ENCODE results near the gene ZNF490.

Gene ZNF490

DNA sequence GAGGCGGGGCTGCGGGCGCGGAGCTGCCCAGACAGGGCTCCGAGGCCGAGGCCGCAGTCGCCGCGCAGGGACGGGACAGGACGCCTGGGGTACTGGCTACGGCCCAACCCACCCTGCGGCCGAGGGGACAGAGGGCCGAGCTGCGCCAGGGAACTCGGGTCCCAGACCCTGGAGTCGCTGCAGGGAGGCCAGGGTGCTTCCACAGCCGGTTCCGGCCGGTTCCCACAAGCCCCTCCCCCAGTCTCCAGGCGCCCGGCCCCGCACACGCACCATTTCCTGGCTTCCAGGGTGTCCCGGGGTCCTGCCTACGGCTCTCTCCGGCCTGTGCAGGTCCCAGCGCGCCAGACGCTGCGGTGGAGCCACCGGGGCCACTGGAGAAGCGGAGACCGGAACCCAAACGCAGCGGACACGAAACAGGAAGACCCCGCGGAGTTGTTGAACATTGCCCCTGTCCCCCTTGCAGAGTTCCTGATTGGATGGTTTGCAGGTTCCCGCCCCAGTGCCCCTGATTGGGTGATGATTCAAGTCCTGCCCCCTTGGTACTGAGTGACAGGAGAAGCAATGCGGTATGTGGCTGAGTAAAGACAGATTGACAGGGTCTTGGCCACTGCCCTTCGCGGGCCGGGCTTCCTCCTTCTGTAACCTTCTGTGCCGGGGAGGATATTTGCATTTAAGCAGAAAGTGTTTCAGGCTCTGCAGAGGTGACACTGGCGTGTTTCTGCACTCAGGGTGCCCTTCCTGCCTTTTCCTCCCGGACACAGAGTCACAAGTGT is 59.4 kb downstream of the ZNF490 start, which contains the start of gene ZNF564:
TSS of gene ZNF564 (minus strand) at position 423 of the 773 bp plus-strand sequence. CDS start at position 273, 150 bp downstream.
- CTCF ChIA-PET, result interaction anchor here (1.0 to 1.5 kb wide), 3 partner anchors 60 to 492 kb away, joined by 3 read pairs; partner anchors contain the start of genes ZNF490 and ZNF791
- TF ChIP-seq, protein P1, sequence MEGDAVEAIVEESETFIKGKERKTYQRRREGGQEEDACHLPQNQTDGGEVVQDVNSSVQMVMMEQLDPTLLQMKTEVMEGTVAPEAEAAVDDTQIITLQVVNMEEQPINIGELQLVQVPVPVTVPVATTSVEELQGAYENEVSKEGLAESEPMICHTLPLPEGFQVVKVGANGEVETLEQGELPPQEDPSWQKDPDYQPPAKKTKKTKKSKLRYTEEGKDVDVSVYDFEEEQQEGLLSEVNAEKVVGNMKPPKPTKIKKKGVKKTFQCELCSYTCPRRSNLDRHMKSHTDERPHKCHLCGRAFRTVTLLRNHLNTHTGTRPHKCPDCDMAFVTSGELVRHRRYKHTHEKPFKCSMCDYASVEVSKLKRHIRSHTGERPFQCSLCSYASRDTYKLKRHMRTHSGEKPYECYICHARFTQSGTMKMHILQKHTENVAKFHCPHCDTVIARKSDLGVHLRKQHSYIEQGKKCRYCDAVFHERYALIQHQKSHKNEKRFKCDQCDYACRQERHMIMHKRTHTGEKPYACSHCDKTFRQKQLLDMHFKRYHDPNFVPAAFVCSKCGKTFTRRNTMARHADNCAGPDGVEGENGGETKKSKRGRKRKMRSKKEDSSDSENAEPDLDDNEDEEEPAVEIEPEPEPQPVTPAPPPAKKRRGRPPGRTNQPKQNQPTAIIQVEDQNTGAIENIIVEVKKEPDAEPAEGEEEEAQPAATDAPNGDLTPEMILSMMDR (IDR thresholded peaks at IDR 0.05; ENCODE audit: control extremely low read depth, extremely low read depth, low read depth, missing control alignments), result no peak

GRCh38 chr19:12546903-12547302 is 63.7 kb downstream of the ZNF490 start:
- TF ChIP-seq, protein P1 (IDR thresholded peaks at IDR 0.05; ENCODE audit: control extremely low read depth, extremely low read depth, low read depth, missing control alignments), result no peak
- no peak for DNase-seq (ENCODE audit: extremely low spot score)
- CTCF ChIA-PET, result no interaction called here
- POLR2A ChIA-PET, result interaction anchor here (0.7 kb wide), 1 partner anchor 512 kb away, joined by 4 read pairs; no protein-coding TSS in a partner anchor

More for the DNA sequence above, 59.4 kb downstream of the ZNF490 start, which contains the start of gene ZNF564:
- DNase-seq (ENCODE audit: extremely low spot score), result peak; percentile 98
- POLR2A ChIA-PET, result interaction anchor here (0.6 to 0.7 kb wide), 2 partner anchors 110 to 481 kb away, joined by 3 read pairs; no protein-coding TSS in a partner anchor

GRCh38 chr19:12546068-12546467 is 64.5 kb downstream of the ZNF490 start:
- ChIA-PET POLR2A (no interaction called here), CTCF (interaction anchor here (1.2 to 1.7 kb wide), 3 partner anchors 68 to 455 kb away, joined by 3 to 5 read pairs (median 4); no protein-coding TSS in a partner anchor)
- DNase-seq (ENCODE audit: extremely low spot score), result no peak
- TF ChIP-seq, protein P1 (IDR thresholded peaks at IDR 0.05; ENCODE audit: control extremely low read depth, extremely low read depth, low read depth, missing control alignments), result no peak

DNA sequence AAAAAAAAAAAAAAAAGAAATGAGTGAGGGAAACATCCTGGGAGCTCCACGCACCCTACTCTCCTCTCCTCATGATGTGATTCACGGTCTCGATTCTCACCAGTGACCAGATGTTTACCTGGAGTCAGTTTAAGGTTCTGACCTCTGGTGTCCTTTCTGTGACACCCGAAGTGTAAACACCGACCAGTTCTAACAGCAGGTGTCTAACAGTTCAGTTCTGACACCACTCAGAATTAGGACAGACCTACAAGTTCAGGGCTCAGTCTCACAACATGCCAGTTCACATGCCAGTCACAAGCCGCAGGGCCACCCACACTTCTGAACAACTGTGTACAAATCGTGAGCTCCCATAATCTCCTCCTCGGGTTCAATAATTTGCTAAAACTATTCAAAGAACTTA is 65.3 kb downstream of the ZNF490 start:
- ChIA-PET POLR2A (no interaction called here), CTCF (interaction anchor here (1.2 to 1.7 kb wide), 3 partner anchors 69 to 454 kb away, joined by 3 to 5 read pairs (median 4); no protein-coding TSS in a partner anchor)
- TF ChIP-seq, protein P1 (IDR thresholded peaks at IDR 0.05; ENCODE audit: control extremely low read depth, extremely low read depth, low read depth, missing control alignments), result no peak
- no peak for DNase-seq (ENCODE audit: extremely low spot score)

DNA sequence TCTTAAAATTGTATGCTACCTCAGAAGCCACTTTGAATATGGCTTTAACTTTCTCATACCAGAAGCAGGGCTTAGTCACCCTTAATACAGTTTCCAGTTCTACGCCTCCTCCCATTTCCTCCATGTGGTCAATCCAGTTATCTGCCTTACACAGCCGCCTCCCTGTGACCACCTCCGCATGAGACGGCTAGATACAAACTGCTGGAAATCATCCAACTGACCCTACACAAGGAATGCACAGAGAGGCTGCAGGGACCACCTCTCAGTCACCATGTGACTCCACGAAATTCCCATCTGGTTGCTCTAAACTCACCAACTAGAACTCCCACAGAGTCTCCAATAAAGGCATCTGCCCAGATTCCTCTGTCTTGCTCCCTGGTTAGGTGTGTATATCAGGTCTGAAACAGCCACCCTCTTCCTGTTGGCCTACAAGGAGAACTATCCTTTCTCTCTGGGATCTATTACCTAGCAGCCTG is 66.2 kb downstream of the ZNF490 start:
- CTCF ChIA-PET, result no interaction called here

GRCh38 chr19:12543855-12544254 is 66.8 kb downstream of the ZNF490 start:
- DNase-seq (ENCODE audit: extremely low spot score), result no peak
- ChIA-PET POLR2A (no interaction called here), CTCF (no interaction called here)
- TF ChIP-seq, protein P1 (IDR thresholded peaks at IDR 0.05; ENCODE audit: control extremely low read depth, extremely low read depth, low read depth, missing control alignments), result no peak

More for the DNA sequence above, 66.2 kb downstream of the ZNF490 start:
- TF ChIP-seq, protein P1 (IDR thresholded peaks at IDR 0.05; ENCODE audit: control extremely low read depth, extremely low read depth, low read depth, missing control alignments), result no peak
- POLR2A ChIA-PET, result no interaction called here
- no peak for DNase-seq (ENCODE audit: extremely low spot score)

Data from GM10248 (cell line).